ENCODE data around the gene SF3A2.

DNA sequence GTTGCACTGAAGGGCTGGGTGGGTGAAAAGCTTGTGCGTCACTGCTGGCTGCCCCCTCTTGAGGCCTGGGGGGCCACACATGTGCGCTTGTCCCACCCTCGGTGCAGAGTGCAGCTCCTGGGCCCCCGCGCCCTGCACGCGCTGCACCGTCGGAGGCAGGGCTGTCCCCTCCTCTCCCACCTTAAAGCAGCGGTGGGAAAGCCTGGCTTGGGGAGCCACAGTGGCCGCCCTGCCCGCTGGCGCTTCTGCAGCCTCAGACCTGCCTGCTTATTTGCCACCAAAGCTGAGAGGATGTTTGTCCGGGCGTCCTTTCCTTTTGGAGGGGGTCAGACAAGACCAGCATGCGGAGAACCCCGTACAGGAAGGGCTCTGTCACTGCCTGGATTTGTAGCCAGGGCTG lies 27.2 kb upstream of the SF3A2 start:
- TF ChIP-seq EZH2 (IDR thresholded peaks at IDR 0.05; ENCODE audit: low read depth, unreplicated experiment) = no peak
- TF ChIP-seq, protein P1, sequence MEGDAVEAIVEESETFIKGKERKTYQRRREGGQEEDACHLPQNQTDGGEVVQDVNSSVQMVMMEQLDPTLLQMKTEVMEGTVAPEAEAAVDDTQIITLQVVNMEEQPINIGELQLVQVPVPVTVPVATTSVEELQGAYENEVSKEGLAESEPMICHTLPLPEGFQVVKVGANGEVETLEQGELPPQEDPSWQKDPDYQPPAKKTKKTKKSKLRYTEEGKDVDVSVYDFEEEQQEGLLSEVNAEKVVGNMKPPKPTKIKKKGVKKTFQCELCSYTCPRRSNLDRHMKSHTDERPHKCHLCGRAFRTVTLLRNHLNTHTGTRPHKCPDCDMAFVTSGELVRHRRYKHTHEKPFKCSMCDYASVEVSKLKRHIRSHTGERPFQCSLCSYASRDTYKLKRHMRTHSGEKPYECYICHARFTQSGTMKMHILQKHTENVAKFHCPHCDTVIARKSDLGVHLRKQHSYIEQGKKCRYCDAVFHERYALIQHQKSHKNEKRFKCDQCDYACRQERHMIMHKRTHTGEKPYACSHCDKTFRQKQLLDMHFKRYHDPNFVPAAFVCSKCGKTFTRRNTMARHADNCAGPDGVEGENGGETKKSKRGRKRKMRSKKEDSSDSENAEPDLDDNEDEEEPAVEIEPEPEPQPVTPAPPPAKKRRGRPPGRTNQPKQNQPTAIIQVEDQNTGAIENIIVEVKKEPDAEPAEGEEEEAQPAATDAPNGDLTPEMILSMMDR (conservative IDR thresholded peaks at IDR 0.05; ENCODE audit: low read depth in 2 of 2) = no peak

All from GM23338 (cell line).